Fibroblast of villous mesenchyme (primary cell): ENCODE data around the gene WDR41. TPM values are rescaled to one million over a fixed set of nuclear protein-coding genes. Genes with fewer than 3 reads are reported as not detected.
"Not testable (repeated sequence)": the region's sequence is repeated elsewhere in the genome, so short reads cannot be mapped to it uniquely, and the experiment has no call there.

Experiments
- DNase-seq: peaks from one replicate; pipeline ENCODE4 v3.0.0-alpha.2; 2010; ENCODE audit warnings: low read depth
- H3K4me3 ChIP-seq: 2 replicates; pipeline ENCODE4 v1.5.1; 2011; ENCODE audit warnings: low read depth, mild to moderate bottlenecking, low read length
- total RNA-seq: library from RNA; depleted of rRNA; stranded (reverse); fragments of >200 nt; gene quantifications from 2 replicates; pipeline ENCODE4 v1.2.3, GENCODE V29; 2012
- TF ChIP-seq, protein P1 (sequence below): IDR thresholded peaks from 2 replicates; pipeline ENCODE4 v1.5.1; 2012; ENCODE audit warnings: low read depth, mild to moderate bottlenecking, low read length; ENCODE audit not compliant: insufficient read depth

The WDR41 gene
- total RNA-seq, 1 donor = 186 TPM

DNA sequence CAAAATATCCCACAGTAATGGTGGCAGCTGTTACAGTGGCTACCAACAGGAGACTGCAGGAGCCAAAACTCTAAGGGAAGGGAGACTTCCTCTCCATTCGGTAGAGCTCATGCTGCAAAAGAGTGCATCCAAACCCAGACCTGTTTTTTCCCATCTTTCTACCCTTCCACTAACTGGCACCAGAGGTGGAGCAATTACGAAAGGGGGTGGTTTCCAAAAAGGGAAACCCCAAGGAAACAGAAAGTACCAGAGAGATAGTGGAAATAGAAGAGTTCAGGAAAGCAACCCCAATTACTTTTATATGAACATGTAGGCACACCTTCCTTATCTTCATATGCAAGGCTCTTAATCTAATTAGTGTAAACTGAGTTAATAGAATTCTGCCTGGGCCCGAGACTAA, 7.3 kb upstream of the WDR41 start:
- H3K4me3 ChIP-seq = no peak overlapping the region
- TF ChIP-seq, protein P1, sequence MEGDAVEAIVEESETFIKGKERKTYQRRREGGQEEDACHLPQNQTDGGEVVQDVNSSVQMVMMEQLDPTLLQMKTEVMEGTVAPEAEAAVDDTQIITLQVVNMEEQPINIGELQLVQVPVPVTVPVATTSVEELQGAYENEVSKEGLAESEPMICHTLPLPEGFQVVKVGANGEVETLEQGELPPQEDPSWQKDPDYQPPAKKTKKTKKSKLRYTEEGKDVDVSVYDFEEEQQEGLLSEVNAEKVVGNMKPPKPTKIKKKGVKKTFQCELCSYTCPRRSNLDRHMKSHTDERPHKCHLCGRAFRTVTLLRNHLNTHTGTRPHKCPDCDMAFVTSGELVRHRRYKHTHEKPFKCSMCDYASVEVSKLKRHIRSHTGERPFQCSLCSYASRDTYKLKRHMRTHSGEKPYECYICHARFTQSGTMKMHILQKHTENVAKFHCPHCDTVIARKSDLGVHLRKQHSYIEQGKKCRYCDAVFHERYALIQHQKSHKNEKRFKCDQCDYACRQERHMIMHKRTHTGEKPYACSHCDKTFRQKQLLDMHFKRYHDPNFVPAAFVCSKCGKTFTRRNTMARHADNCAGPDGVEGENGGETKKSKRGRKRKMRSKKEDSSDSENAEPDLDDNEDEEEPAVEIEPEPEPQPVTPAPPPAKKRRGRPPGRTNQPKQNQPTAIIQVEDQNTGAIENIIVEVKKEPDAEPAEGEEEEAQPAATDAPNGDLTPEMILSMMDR = no peak
- DNase-seq = no peak

DNA sequence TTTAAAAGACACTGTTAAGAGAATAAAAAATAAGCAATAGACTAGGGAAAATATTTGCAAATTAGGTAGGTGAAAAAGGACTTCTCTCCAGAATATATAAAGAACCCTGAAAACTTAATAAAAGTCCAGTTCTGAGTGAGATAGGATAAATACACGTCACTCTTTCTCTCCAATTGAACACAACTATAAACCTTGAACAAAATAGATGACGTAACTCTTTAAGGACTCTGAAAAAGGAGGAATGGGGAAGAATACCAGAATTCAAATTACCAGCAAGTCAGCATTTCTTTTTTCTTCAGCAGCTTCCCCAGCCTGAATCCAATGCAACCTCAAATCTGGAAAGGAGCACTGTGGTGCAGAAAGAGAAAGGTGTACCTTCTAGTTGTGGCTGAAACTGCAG, 6.8 kb upstream of the WDR41 start:
- TF ChIP-seq, protein P1 = no peak
- no peak overlapping the region for H3K4me3 ChIP-seq
- no peak for DNase-seq

DNA sequence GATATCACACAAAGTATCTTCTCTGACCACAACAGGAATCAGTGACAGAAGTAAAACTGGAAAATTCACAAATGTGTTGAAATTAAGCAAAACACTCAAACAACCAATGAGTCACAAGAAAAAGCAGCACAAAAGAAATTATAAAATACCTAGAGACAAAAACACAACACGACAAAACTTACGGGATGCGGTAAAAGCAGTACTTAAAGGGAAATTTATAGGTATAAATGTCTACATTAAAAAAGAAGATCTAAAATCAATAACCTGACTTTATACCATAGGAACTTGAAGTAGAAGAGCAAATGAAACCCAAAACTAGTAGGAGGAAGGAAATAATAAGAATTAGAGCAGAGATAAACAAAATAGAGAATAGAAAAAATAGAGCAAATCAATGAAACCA, 2.8 kb upstream of the WDR41 start:
- DNase-seq = no peak
- TF ChIP-seq, protein P1 = no peak

DNA sequence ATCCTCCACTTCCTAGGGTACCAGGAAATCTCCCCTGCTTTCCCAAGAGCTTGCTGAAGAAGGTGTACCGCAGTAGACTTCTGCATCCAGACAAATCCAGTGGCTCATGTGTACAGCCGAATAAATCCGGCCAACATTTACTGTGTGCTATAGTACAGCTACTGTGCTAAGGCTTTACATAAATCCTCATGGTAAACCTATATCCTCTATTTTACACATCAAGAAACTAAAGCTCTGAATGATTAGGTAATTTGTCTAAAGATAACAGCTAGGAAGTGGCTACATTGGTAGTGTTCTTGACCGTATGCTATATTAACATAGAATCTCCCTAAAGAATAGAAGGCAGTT, 511 bp upstream of the WDR41 start:
- H3K4me3 ChIP-seq = peak overlapping the region; percentile 19
- TF ChIP-seq, protein P1 = no peak
- DNase-seq = no peak

More for the DNA sequence above, 2.8 kb upstream of the WDR41 start:
- no peak overlapping the region for H3K4me3 ChIP-seq

DNA sequence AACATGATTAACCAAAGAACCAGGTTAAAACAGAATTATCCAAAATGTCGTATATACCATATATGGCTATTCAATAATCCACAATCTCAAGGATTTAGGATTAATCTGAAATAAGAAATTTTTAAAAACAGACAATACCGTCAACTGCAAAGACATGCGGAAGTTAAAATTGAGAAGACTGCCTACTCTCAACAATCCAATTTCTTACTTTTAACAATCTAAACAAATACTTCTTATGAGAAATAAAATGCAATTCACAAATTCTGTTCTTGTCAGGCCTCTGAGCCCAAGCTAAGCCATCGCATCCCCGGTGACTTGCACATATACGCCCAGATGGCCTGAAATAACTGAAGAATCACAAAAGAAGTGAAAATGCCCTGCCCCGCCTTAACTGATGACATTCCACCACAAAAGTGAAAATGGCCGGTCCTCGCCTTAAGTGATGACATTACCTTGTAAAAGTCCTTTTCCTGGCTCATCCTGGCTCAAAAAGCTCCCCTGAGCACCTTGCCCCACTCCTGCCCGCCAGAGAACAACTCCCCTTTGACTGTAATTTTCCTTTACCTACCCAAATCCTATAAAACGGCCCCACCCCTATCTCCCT, 1.3 kb downstream of the WDR41 start:
- peak overlapping the region; percentile 96 for H3K4me3 ChIP-seq
- DNase-seq = peak; percentile 13

DNA sequence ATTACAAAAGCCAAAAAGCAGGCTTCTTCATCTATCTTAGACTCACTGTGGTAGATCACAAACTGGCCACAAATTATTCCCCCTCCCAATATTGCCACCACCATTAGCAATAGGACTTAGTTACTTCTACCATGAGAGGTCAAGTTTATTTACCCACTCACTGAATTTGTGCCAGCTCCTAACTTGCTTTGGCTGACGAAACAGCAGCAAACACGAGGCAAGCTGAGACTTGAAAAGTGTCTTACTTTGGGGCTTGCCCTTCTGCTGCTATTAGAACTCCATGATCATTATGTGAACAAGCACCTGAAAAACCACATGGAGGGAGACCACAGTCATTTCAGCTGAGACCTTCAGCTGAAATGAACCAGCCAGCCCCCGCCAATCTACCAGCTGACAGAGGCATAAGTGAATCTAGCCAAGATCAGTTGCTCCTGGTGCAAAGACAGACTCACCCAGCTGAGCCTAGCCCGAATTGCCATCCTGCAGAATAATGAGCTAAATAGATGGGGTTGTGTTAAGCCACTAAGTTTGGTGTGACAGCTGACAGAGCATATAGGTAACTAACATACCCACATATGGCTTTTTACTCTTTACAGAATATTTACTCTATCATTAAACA, 5.7 kb downstream of the WDR41 start:
- no peak for DNase-seq
- H3K4me3 ChIP-seq = no peak overlapping the region
- TF ChIP-seq, protein P1 = no peak

DNA sequence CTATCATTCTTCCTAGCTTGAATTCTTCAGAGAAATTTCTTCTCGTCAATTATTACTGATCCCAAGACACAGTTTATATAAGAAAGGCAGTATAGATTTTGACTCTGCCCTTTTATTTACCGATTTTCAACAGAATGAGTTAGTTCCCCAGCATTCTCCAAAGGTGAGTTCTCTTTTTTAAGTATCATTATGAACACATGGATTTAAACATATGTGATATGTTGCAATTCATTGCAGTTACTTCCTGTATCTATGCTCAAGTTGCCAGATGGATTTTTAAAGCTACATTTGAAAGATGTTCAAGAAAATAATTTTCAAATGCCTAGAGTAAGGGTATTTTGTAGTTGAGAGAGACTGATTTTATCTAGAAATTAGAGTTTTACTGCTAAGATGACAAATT, 8.4 kb downstream of the WDR41 start:
- TF ChIP-seq, protein P1 = no peak
- DNase-seq = no peak
- H3K4me3 ChIP-seq = no peak overlapping the region

DNA sequence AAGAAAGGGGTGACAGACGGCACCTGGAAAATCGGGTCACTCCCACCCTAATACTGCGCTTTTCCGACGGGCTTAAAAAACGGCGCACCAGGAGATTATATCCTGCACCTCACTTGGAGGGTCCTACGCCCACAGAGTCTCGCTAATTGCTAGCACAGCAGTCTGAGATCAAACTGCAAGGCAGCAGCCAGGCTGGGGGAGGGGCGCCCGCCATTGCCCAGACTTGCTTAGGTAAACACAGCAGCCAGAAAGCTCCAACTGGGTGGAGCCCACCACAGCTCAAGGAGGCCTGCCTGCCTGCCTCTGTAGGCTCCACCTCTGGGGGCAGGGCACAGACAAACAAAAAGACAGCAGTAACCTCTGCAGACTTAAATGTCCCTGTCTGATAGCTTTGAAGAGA, 17.1 kb downstream of the WDR41 start:
- DNase-seq, H3K4me3 ChIP-seq: not testable (repeated sequence)

DNA sequence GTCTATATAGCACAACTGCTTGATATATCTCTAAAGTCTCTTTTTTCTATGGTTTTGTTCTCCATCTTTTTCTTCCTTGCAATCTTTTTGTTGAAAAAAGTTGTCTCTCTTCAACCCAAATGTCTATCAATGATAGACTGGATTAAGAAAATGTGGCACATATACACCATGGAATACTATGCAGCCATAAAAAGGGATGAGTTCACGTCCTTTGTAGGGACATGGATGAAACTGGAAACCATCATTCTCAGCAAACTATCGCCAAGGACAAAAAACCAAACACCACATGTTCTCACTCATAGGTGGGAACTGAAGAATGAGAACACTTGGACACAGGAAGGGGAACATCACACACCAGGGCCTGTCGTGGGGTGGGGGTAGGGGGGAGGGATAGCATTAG, 23.2 kb downstream of the WDR41 start:
- H3K4me3 ChIP-seq, DNase-seq: not testable (repeated sequence)
